ENCODE data around the gene IFNB1. TPM values are rescaled to one million over a fixed set of nuclear protein-coding genes. Genes with fewer than 3 reads are reported as not detected.

Gene IFNB1
- total RNA-seq, 2 experiments from 2014 or later = 0.26 to 1.7 TPM

DNA sequence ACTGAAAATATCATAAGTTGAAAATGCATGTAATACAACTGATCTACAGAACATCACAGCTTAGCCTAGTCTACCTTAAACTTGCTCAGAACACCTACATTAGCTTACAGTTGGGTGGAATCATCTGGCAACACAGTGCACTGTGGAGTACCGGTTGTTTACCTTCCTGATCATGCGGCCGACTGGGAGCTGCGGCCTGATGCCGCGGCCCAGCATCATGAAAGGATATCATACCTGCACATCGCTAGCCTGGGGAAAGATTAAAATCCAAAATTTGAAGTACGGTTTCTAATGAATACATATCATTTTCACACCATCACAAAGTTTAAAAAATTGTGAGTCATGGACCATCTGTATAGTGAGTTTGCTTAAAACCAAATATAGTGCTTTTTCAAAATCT lies 48.1 kb downstream of the IFNB1 start:
- ChIA-PET POLR2A (interaction anchor here (0.6 to 1.2 kb wide), 3 partner anchors 345 to 1868 kb away, joined by 3 read pairs; no protein-coding TSS in a partner anchor), CTCF (interaction anchor here (1.2 kb wide), 1 partner anchor 81 kb away, joined by 3 read pairs; no protein-coding TSS in a partner anchor)
- Mint-ChIP-seq H3K4me3 (no peak overlapping the region), H3K36me3 (peaks cover 11% of the 10 kb centered on the region), H3K27me3 (no peaks in the 10 kb centered on the region), H3K9me3 (no peaks in the 10 kb centered on the region), H3K27ac (no peak overlapping the region), H3K4me1 (ENCODE audit: low read depth) (peaks cover 28% of the 10 kb centered on the region)
- DNase-seq = no peak
- intact Hi-C loops (cut with micrococcal nuclease) = loop anchor here (1.0 to 10.0 kb wide), 11 partner anchors 32 to 1053 kb away; partner anchors contain the start of gene KLHL9

DNA sequence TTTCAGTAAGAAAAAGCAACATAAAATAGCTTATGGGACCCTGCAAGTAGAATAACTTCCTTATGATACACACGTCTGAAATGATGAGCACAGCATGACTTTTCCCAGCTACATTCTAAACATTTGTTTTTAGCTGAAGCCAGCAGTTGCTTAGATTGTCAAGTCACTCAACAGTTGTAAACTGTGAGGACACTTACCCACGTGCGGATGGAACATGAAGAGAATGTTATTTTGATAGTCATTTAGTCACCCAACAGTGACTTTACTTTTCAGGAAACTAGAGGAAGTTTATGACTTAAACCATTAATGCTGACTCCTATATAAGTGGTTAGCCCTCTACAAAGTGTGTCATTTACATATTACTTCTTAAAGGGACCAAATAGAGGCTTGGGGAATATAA lies 49.3 kb downstream of the IFNB1 start:
- no peak overlapping the region for H3K27ac Mint-ChIP-seq
- ChIA-PET POLR2A (no interaction called here), CTCF (interaction anchor here (1.1 kb wide), 2 partner anchors 144 to 403 kb away, joined by 3 read pairs; no protein-coding TSS in a partner anchor)
- H3K4me3 Mint-ChIP-seq = no peak overlapping the region
- H3K27me3 Mint-ChIP-seq = no peaks in the 10 kb centered on the region
- intact Hi-C loops (cut with micrococcal nuclease) = loop anchor here (1.0 kb wide), 1 partner anchor 27 kb away; no protein-coding TSS in a partner anchor
- H3K36me3 Mint-ChIP-seq = peaks cover 17% of the 10 kb centered on the region
- DNase-seq = peak; percentile 25
- H3K9me3 Mint-ChIP-seq = no peaks in the 10 kb centered on the region
- peaks cover 33% of the 10 kb centered on the region for H3K4me1 Mint-ChIP-seq (ENCODE audit: low read depth)

DNA sequence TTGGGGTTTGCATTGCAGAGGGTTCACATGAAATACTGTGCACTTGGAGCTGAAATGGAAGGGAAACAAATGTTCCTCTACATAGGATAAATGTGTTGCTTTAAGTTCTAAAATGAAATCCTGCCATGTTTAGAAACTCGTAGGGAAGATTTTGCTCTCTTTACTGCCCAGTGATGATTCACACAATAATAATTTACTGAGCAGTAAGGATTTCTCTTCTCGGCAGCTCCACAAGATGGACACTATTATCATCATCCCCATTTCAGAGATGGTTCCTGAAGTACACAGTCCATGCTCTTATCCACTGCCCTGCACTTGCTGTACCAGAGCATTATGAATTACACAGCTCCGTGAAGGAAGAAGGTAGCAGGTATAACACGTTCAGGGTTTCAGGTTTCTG lies 50.4 kb downstream of the IFNB1 start:
- ChIA-PET POLR2A (interaction anchor here (0.8 kb wide), 1 partner anchor 343 kb away, joined by 3 read pairs; the partner anchor contains the start of gene FOCAD), CTCF (interaction anchor here (0.6 to 1.1 kb wide), 2 partner anchors 143 to 1566 kb away, joined by 3 read pairs; no protein-coding TSS in a partner anchor)
- no peak for DNase-seq
- H3K4me3 Mint-ChIP-seq = no peak overlapping the region
- H3K9me3 Mint-ChIP-seq = peaks cover 1% of the 10 kb centered on the region
- H3K27ac Mint-ChIP-seq = no peak overlapping the region
- H3K4me1 Mint-ChIP-seq (ENCODE audit: low read depth) = peaks cover 22% of the 10 kb centered on the region
- peaks cover 21% of the 10 kb centered on the region for H3K36me3 Mint-ChIP-seq
- H3K27me3 Mint-ChIP-seq = no peaks in the 10 kb centered on the region
- intact Hi-C loops (cut with micrococcal nuclease) = no loop called here

Other genes with a start within 250 kb of the IFNB1 start
- gene HACD4, start 46.3 kb downstream of the IFNB1 start, total RNA-seq = 1 to 10 TPM; 1.9 to 2.4 TPM
- not detected for gene IFNW1, start 63.9 kb upstream of the IFNB1 start, total RNA-seq
- not detected for gene IFNA21, start 88.7 kb upstream of the IFNB1 start, total RNA-seq
- not detected for gene IFNA4, start 109.6 kb upstream of the IFNB1 start, total RNA-seq
- gene IFNA7, start 124.3 kb upstream of the IFNB1 start, total RNA-seq = not detected
- gene IFNA10, start 129.2 kb upstream of the IFNB1 start, total RNA-seq = not detected
- not detected for gene IFNA16, start 139.4 kb upstream of the IFNB1 start, total RNA-seq
- not detected for gene IFNA17, start 150.3 kb upstream of the IFNB1 start, total RNA-seq
- gene IFNA14, start 162.1 kb upstream of the IFNB1 start, total RNA-seq = not detected
- gene IFNA5, start 227.4 kb upstream of the IFNB1 start, total RNA-seq = not detected

Data from activated CD4-positive, alpha-beta memory T cell treated with anti-CD3 and anti-CD28 coated beads for 36 hours (primary cell).